Liver (tissue), 9 donors: ENCODE measurements around the gene THOC7. TPM values are rescaled to one million over a fixed set of nuclear protein-coding genes. Genes with fewer than 3 reads are reported as not detected.

Source experiments
- DNase-seq: peaks from one replicate; pipeline ENCODE4 v3.0.0-alpha.2; 2017; ENCODE audit warnings: low spot score
- H3K27ac ChIP-seq, 2 donors: one replicate each; pipeline ENCODE4 v1.7.0; 2013; ENCODE audit warnings: inconsistent platforms in 2 of 2, low read length in 2 of 2, control low read depth in 1 of 2, low read depth in 1 of 2, mild to moderate bottlenecking in 1 of 2
- H3K27me3 ChIP-seq, 4 donors: one replicate each; pipeline versions ENCODE4 v1.6.1 to v1.7.0; 2013; ENCODE audit warnings: low read length in 3 of 4, inconsistent platforms in 1 of 4, mild to moderate bottlenecking in 1 of 4, moderate library complexity in 1 of 4; ENCODE audit not compliant: control insufficient read depth in 4 of 4, insufficient read depth in 4 of 4
- H3K36me3 ChIP-seq, 4 donors: one replicate each; pipeline versions ENCODE4 v1.6.1 to v1.7.0; 2013; ENCODE audit warnings: low read length in 3 of 4, mild to moderate bottlenecking in 3 of 4, low read depth in 1 of 4, moderate library complexity in 1 of 4; ENCODE audit not compliant: control insufficient read depth in 4 of 4, insufficient read depth in 3 of 4
- H3K4me1 ChIP-seq, 4 donors: one replicate each; pipeline versions ENCODE4 v1.6.1 to v1.7.0; 2013; ENCODE audit warnings: low read length in 3 of 4, mild to moderate bottlenecking in 3 of 4, moderate library complexity in 1 of 4; ENCODE audit not compliant: control insufficient read depth in 4 of 4, insufficient read depth in 4 of 4
- H3K4me3 ChIP-seq, 3 donors: one replicate each; pipeline versions ENCODE4 v1.6.1 to v1.7.0; 2013; ENCODE audit warnings: low read length in 3 of 3, control low read depth in 1 of 3, low read depth in 1 of 3, mild to moderate bottlenecking in 1 of 3
- H3K9ac ChIP-seq, 2 donors: one replicate each; pipeline ENCODE4 v1.7.0; 2013; ENCODE audit warnings: low read length in 2 of 2, mild to moderate bottlenecking in 2 of 2, moderate library complexity in 2 of 2, control low read depth in 1 of 2, low read depth in 1 of 2
- H3K9me3 ChIP-seq, 4 donors: one replicate each; pipeline versions ENCODE4 v1.6.1 to v1.7.0; 2013; ENCODE audit warnings: low read length in 3 of 4; ENCODE audit not compliant: control insufficient read depth in 4 of 4
- ATF3 ChIP-seq: IDR thresholded peaks from 2 replicates; pipeline ENCODE4 v1.6.1; 2016; ENCODE audit warnings: antibody characterized with exemption
- EGR1 ChIP-seq, 2 donors: IDR thresholded peaks; 2 replicates each; pipeline ENCODE4 v1.6.1; 2016 to 2018; ENCODE audit warnings: antibody characterized with exemption in 2 of 2, low read depth in 2 of 2
- FOXA1 ChIP-seq: IDR thresholded peaks from 2 replicates; pipeline ENCODE4 v1.6.1; 2016; ENCODE audit warnings: antibody characterized with exemption
- FOXA2 ChIP-seq: IDR thresholded peaks from 2 replicates; pipeline ENCODE4 v1.6.1; 2016; ENCODE audit warnings: antibody characterized with exemption
- GABPA ChIP-seq, 2 donors: IDR thresholded peaks in 1 of 2; conservative IDR thresholded peaks in 1 of 2; 2 replicates each; pipeline ENCODE4 v1.6.1; 2016; ENCODE audit warnings: antibody characterized with exemption in 2 of 2, mild to moderate bottlenecking in 1 of 2, moderate library complexity in 1 of 2
- HNF4A ChIP-seq, 2 donors: conservative IDR thresholded peaks; 2 replicates each; pipeline ENCODE4 v1.6.1; 2016; ENCODE audit warnings: antibody characterized with exemption in 2 of 2, mild to moderate bottlenecking in 2 of 2
- HNF4G ChIP-seq: IDR thresholded peaks from 2 replicates; pipeline ENCODE4 v1.6.1; 2016; ENCODE audit warnings: antibody characterized with exemption
- JUND ChIP-seq, 2 donors: IDR thresholded peaks; 2 replicates each; pipeline ENCODE4 v1.6.1; 2016; ENCODE audit warnings: antibody characterized with exemption in 2 of 2
- RAD21 ChIP-seq, 2 donors: IDR thresholded peaks; 2 replicates each; pipeline ENCODE4 v1.6.1; 2016; ENCODE audit warnings: antibody characterized with exemption in 2 of 2, mild to moderate bottlenecking in 2 of 2
- RXRA ChIP-seq, 2 donors: IDR thresholded peaks; 2 replicates each; pipeline ENCODE4 v1.6.1; 2017 to 2018; ENCODE audit warnings: antibody characterized with exemption in 2 of 2, mild to moderate bottlenecking in 1 of 2
- SP1 ChIP-seq: IDR thresholded peaks from 2 replicates; pipeline ENCODE4 v1.6.1; 2018; ENCODE audit warnings: antibody characterized with exemption, mild to moderate bottlenecking
- TAF1 ChIP-seq: conservative IDR thresholded peaks from 2 replicates; pipeline ENCODE4 v1.6.1; 2016; ENCODE audit warnings: antibody characterized with exemption, mild to moderate bottlenecking
- YY1 ChIP-seq: IDR thresholded peaks from 2 replicates; pipeline ENCODE4 v1.6.1; 2016; ENCODE audit warnings: antibody characterized with exemption, mild to moderate bottlenecking
- ZBTB33 ChIP-seq: IDR thresholded peaks from 2 replicates; pipeline ENCODE4 v1.6.1; 2016; ENCODE audit warnings: antibody characterized with exemption
- WGBS: extraction: QIAGEN DNeasy Blood & Tissue Kit; methylation state at CpG from one replicate; pipeline ENCODE4 v1.1.7; 2013; 5-methylcytosine and 5-hydroxymethylcytosine counted together
- polyA plus RNA-seq, 2 donors: library from polyadenylated mRNA; stranded (reverse) in 1 of 2; unstranded in 1 of 2; fragments of 200-250 nt in 1 of 2; fragments of >200 nt in 1 of 2; fragmentation: Nextera tagmentation in 1 of 2; extraction: Ambion mirVana in 1 of 2; gene quantifications; one replicate each; pipeline versions ENCODE4 v1.2.1 to v1.2.3, GENCODE V29; 2013 to 2015
- total RNA-seq, 2 donors: library from RNA; depleted of rRNA; stranded (reverse); fragments of >200 nt; gene quantifications; one replicate each; pipeline ENCODE4 v1.2.3, GENCODE V29; 2014
- TF ChIP-seq, protein P1 (sequence below): IDR thresholded peaks from 2 replicates; pipeline ENCODE4 v1.6.1; 2016; ENCODE audit warnings: antibody characterized with exemption
- TF ChIP-seq, protein P2 (sequence below): fragments of 150-350 bp; IDR thresholded peaks from 2 replicates; pipeline ENCODE4 v1.5.1; 2017; ENCODE audit warnings: improper control_type of control experiment, low read depth, low read length; ENCODE audit not compliant: missing input control
- TF ChIP-seq, protein P3 (sequence below): IDR thresholded peaks from 2 replicates; pipeline ENCODE4 v1.6.1; 2016; ENCODE audit warnings: antibody characterized with exemption, mild to moderate bottlenecking
- donor health status: healthy.
- donor health status: healthy.
- donor health status: healthy.
- donor health status: healthy.
- donor health status: healthy.

Gene THOC7
- total and polyA plus RNA-seq, 4 donors = 11.7 to 38.6 (median 23.0) TPM

- Histone ChIP-seq H3K9me3 (no peaks in the 10 kb centered on the region), H3K4me3 (no peak overlapping the region), H3K9ac (no peak overlapping the region), H3K36me3 (no peaks in the 10 kb centered on the region), H3K27ac (no peak overlapping the region), H3K4me1 (peaks cover 0 to 5% (median 2%) of the 10 kb centered on the region in 4 donors), H3K27me3 (no peaks in the 10 kb centered on the region)
- TF ChIP-seq ZBTB33 = no peak
- TF ChIP-seq YY1 = no peak
- TF ChIP-seq HNF4G = no peak
- TF ChIP-seq ATF3 = no peak
- no peak for TF ChIP-seq SP1
- no peak for TF ChIP-seq GABPA (IDR thresholded peaks at IDR 0.05 in 1 of 2, conservative IDR thresholded peaks at IDR 0.05 in 1 of 2)
- TF ChIP-seq RXRA (IDR thresholded peaks at IDR 0.05) = no peak
- 96% methylated on average over 3 of the region's 3 CpGs for WGBS
- no peak for DNase-seq
These were observed 12.3 kb downstream of the THOC7 start for GRCh38 chr3:63851287-63851686.

DNA sequence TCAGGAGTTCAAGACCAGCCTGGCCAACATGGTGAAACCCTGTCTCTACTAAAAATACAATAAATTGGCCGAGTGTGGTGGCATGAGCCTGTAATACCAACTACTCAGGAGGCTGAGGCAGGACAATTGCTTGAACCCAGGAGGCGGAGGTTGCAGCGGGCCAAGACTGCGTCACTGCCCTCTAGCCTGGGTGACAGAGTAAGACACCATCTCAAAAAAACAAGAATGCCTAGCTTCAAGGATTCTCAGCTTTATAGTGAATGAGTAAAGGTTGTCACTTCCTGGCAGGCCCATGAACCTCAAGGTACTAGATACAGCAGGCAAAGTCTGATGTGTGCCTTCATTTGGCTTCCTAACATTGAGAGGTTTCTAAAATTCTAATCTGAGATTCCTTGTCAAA lies 14.4 kb downstream of the THOC7 start:
- H3K4me1 ChIP-seq = no peaks in the 10 kb centered on the region
- no peak overlapping the region for H3K9ac ChIP-seq
- no peak overlapping the region for H3K27ac ChIP-seq
- 96% methylated on average over 4 of the region's 4 CpGs for WGBS
- no peaks in the 10 kb centered on the region for H3K27me3 ChIP-seq
- no peaks in the 10 kb centered on the region for H3K36me3 ChIP-seq
- no peaks in the 10 kb centered on the region for H3K9me3 ChIP-seq
- DNase-seq = no peak
- TF ChIP-seq, protein P1, sequence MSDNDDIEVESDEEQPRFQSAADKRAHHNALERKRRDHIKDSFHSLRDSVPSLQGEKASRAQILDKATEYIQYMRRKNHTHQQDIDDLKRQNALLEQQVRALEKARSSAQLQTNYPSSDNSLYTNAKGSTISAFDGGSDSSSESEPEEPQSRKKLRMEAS = no peak
- no peak for TF ChIP-seq FOXA2
- TF ChIP-seq SP1 = no peak
- no peak for TF ChIP-seq EGR1 (IDR thresholded peaks at IDR 0.05; ENCODE audit: low read depth in 2 of 2)
- TF ChIP-seq JUND (IDR thresholded peaks at IDR 0.05) = no peak
- no peak for TF ChIP-seq FOXA1
- H3K4me3 ChIP-seq = no peak overlapping the region

GRCh38 chr3:63847718-63848450 lies 15.7 kb downstream of the THOC7 start:
- 55% methylated on average over 1 of the region's 1 CpG for WGBS
- H3K4me1 ChIP-seq = no peaks in the 10 kb centered on the region
- no peak overlapping the region for H3K4me3 ChIP-seq
- no peaks in the 10 kb centered on the region for H3K36me3 ChIP-seq
- no peak overlapping the region for H3K27ac ChIP-seq
- no peak for DNase-seq
- H3K27me3 ChIP-seq = no peaks in the 10 kb centered on the region
- H3K9me3 ChIP-seq = no peaks in the 10 kb centered on the region
- TF ChIP-seq JUND (IDR thresholded peaks at IDR 0.05) = no peak
- TF ChIP-seq, protein P2, sequence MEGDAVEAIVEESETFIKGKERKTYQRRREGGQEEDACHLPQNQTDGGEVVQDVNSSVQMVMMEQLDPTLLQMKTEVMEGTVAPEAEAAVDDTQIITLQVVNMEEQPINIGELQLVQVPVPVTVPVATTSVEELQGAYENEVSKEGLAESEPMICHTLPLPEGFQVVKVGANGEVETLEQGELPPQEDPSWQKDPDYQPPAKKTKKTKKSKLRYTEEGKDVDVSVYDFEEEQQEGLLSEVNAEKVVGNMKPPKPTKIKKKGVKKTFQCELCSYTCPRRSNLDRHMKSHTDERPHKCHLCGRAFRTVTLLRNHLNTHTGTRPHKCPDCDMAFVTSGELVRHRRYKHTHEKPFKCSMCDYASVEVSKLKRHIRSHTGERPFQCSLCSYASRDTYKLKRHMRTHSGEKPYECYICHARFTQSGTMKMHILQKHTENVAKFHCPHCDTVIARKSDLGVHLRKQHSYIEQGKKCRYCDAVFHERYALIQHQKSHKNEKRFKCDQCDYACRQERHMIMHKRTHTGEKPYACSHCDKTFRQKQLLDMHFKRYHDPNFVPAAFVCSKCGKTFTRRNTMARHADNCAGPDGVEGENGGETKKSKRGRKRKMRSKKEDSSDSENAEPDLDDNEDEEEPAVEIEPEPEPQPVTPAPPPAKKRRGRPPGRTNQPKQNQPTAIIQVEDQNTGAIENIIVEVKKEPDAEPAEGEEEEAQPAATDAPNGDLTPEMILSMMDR = no peak
- TF ChIP-seq GABPA (IDR thresholded peaks at IDR 0.05 in 1 of 2, conservative IDR thresholded peaks at IDR 0.05 in 1 of 2) = no peak
- TF ChIP-seq YY1 = no peak
- TF ChIP-seq FOXA2 = no peak
- no peak for TF ChIP-seq HNF4A (conservative IDR thresholded peaks at IDR 0.05)
- TF ChIP-seq, protein P3, sequence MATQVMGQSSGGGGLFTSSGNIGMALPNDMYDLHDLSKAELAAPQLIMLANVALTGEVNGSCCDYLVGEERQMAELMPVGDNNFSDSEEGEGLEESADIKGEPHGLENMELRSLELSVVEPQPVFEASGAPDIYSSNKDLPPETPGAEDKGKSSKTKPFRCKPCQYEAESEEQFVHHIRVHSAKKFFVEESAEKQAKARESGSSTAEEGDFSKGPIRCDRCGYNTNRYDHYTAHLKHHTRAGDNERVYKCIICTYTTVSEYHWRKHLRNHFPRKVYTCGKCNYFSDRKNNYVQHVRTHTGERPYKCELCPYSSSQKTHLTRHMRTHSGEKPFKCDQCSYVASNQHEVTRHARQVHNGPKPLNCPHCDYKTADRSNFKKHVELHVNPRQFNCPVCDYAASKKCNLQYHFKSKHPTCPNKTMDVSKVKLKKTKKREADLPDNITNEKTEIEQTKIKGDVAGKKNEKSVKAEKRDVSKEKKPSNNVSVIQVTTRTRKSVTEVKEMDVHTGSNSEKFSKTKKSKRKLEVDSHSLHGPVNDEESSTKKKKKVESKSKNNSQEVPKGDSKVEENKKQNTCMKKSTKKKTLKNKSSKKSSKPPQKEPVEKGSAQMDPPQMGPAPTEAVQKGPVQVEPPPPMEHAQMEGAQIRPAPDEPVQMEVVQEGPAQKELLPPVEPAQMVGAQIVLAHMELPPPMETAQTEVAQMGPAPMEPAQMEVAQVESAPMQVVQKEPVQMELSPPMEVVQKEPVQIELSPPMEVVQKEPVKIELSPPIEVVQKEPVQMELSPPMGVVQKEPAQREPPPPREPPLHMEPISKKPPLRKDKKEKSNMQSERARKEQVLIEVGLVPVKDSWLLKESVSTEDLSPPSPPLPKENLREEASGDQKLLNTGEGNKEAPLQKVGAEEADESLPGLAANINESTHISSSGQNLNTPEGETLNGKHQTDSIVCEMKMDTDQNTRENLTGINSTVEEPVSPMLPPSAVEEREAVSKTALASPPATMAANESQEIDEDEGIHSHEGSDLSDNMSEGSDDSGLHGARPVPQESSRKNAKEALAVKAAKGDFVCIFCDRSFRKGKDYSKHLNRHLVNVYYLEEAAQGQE = no peak
- no peak for TF ChIP-seq RAD21 (IDR thresholded peaks at IDR 0.05)
- TF ChIP-seq SP1 = no peak
- TF ChIP-seq RXRA (IDR thresholded peaks at IDR 0.05) = no peak
- no peak for TF ChIP-seq TAF1
- H3K9ac ChIP-seq = no peak overlapping the region
